H1 (cell line): ENCODE measurements around the gene ATP5ME. TPM values are rescaled to one million over a fixed set of nuclear protein-coding genes. Genes with fewer than 3 reads are reported as not detected.

Experiments used
- SIX5 ChIP-seq: IDR thresholded peaks from 2 replicates; pipeline ENCODE4 v1.6.1; 2011; ENCODE audit warnings: mild to moderate bottlenecking, low read depth, low read length
- polyA plus RNA-seq, 7 experiments: library from polyadenylated mRNA; depleted of rRNA in 3 of 7; stranded (reverse) in 5 of 7; unstranded in 2 of 7; fragments of >200 nt in 5 of 7; fragments of 200-250 nt in 2 of 7; gene quantifications; 1 replicate in 5 of 7; 2 replicates in 1 of 7; 4 replicates in 1 of 7; pipeline versions ENCODE4 v1.2.1 to v1.2.3, GENCODE V29; 2011 to 2013; ENCODE audit warnings: missing spikeins in 2 of 7, mixed read lengths in 2 of 7
- total RNA-seq: library from RNA; stranded (reverse); fragmentation: NEBNext Ultra II Directional; extraction: Animal tissue kit (Norgen Biotek cat#: 25700); gene quantifications from 2 replicates; pipeline ENCODE4 v1.2.1, GENCODE V29; 2021
- TF ChIP-seq, protein P1 (sequence below): fragments of 300-600 bp; sonication (generic); IDR thresholded peaks from 2 replicates; pipeline ENCODE4 v1.7.1; 2012; ENCODE audit warnings: low read length, moderate library complexity, mild to moderate bottlenecking, inconsistent platforms; ENCODE audit not compliant: insufficient replicate concordance

ATP5ME gene
- total and polyA plus RNA-seq, 2 of the 8 experiments (the other 6 are each of a cell fraction or from before 2014, with no cell fraction given) = 375 to 450 TPM

DNA sequence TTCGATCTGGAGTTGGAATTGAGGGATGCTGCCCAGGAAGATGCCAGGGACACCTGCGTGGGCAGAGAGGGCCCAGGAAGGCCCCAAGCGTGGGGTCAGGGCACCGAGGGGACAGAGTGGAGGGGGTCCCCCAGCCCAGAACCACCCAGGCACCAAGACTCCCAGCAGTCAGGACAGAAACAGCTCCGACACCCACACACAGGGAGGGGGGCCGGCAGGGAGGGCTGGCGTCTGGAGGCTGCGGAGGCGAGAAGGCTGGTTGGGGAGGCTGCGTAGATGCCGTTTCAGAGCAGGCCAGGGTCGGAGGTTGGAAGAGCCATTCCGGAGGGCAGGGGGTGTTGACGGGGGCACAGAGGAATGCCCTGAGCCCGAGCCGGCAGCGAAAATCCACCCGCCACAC lies 23.6 kb downstream of the ATP5ME start (continued):
- TF ChIP-seq, protein P1, sequence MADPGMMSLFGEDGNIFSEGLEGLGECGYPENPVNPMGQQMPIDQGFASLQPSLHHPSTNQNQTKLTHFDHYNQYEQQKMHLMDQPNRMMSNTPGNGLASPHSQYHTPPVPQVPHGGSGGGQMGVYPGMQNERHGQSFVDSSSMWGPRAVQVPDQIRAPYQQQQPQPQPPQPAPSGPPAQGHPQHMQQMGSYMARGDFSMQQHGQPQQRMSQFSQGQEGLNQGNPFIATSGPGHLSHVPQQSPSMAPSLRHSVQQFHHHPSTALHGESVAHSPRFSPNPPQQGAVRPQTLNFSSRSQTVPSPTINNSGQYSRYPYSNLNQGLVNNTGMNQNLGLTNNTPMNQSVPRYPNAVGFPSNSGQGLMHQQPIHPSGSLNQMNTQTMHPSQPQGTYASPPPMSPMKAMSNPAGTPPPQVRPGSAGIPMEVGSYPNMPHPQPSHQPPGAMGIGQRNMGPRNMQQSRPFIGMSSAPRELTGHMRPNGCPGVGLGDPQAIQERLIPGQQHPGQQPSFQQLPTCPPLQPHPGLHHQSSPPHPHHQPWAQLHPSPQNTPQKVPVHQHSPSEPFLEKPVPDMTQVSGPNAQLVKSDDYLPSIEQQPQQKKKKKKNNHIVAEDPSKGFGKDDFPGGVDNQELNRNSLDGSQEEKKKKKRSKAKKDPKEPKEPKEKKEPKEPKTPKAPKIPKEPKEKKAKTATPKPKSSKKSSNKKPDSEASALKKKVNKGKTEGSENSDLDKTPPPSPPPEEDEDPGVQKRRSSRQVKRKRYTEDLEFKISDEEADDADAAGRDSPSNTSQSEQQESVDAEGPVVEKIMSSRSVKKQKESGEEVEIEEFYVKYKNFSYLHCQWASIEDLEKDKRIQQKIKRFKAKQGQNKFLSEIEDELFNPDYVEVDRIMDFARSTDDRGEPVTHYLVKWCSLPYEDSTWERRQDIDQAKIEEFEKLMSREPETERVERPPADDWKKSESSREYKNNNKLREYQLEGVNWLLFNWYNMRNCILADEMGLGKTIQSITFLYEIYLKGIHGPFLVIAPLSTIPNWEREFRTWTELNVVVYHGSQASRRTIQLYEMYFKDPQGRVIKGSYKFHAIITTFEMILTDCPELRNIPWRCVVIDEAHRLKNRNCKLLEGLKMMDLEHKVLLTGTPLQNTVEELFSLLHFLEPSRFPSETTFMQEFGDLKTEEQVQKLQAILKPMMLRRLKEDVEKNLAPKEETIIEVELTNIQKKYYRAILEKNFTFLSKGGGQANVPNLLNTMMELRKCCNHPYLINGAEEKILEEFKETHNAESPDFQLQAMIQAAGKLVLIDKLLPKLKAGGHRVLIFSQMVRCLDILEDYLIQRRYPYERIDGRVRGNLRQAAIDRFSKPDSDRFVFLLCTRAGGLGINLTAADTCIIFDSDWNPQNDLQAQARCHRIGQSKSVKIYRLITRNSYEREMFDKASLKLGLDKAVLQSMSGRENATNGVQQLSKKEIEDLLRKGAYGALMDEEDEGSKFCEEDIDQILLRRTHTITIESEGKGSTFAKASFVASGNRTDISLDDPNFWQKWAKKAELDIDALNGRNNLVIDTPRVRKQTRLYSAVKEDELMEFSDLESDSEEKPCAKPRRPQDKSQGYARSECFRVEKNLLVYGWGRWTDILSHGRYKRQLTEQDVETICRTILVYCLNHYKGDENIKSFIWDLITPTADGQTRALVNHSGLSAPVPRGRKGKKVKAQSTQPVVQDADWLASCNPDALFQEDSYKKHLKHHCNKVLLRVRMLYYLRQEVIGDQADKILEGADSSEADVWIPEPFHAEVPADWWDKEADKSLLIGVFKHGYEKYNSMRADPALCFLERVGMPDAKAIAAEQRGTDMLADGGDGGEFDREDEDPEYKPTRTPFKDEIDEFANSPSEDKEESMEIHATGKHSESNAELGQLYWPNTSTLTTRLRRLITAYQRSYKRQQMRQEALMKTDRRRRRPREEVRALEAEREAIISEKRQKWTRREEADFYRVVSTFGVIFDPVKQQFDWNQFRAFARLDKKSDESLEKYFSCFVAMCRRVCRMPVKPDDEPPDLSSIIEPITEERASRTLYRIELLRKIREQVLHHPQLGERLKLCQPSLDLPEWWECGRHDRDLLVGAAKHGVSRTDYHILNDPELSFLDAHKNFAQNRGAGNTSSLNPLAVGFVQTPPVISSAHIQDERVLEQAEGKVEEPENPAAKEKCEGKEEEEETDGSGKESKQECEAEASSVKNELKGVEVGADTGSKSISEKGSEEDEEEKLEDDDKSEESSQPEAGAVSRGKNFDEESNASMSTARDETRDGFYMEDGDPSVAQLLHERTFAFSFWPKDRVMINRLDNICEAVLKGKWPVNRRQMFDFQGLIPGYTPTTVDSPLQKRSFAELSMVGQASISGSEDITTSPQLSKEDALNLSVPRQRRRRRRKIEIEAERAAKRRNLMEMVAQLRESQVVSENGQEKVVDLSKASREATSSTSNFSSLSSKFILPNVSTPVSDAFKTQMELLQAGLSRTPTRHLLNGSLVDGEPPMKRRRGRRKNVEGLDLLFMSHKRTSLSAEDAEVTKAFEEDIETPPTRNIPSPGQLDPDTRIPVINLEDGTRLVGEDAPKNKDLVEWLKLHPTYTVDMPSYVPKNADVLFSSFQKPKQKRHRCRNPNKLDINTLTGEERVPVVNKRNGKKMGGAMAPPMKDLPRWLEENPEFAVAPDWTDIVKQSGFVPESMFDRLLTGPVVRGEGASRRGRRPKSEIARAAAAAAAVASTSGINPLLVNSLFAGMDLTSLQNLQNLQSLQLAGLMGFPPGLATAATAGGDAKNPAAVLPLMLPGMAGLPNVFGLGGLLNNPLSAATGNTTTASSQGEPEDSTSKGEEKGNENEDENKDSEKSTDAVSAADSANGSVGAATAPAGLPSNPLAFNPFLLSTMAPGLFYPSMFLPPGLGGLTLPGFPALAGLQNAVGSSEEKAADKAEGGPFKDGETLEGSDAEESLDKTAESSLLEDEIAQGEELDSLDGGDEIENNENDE = no peak
- no peak for TF ChIP-seq SIX5
